HG02623 (cell line): Measurements from ENCODE around the gene ARFGEF3.
"Not testable (repeated sequence)": the region's sequence is repeated elsewhere in the genome, so short reads cannot be mapped to it uniquely, and the experiment has no call there.

Experiments
- ATAC-seq: cut with Tn5 transposase; IDR thresholded peaks from one replicate; pipeline ENCODE4 v1.9.1; 2021; ENCODE audit warnings: moderate library complexity; ENCODE audit not compliant: unreplicated experiment

The ARFGEF3 gene

GRCh38 chr6:138267971-138268895 lies 106.5 kb downstream of the ARFGEF3 start:
- ATAC-seq, result no peak

DNA sequence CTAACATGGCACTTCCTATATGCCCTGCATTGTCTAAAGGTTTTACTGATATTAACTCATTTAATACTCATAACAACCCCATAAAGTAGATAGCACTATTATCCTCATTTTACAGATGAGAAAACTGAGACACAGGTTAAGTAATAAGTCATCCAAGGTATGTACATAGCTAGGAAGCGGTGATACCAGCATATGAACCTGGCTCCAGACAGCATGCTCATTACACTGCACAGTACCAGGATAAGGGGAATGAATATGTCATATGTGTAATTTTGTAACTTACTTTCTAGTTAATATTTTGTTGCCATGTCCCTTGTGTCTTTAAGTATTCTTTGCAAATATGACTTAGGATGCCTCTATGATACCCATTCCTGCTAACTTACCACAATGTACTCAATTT lies 109.7 kb downstream of the ARFGEF3 start:
- no peak for ATAC-seq

GRCh38 chr6:138272533-138273315 lies 111.0 kb downstream of the ARFGEF3 start:
- no peak for ATAC-seq

DNA sequence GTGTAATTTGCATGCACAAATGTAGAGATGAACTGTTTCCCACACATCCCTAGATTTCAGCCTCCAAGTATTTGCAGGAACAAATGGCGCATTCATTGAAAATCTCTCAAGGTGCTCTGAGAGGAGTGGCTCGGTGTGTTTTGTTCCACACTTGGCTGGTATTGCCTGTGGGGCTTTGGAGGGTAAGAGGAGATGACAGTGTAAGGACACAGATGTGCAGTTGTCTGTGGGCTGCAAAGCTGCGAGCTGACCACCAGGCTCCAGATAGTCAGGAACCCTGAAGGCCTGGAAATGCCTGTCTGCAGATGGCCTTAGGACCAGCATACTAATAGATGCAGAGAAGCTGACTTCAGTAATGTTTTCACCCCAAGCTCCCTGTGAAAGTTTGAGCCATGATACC lies 114.2 kb downstream of the ARFGEF3 start:
- no peak for ATAC-seq

DNA sequence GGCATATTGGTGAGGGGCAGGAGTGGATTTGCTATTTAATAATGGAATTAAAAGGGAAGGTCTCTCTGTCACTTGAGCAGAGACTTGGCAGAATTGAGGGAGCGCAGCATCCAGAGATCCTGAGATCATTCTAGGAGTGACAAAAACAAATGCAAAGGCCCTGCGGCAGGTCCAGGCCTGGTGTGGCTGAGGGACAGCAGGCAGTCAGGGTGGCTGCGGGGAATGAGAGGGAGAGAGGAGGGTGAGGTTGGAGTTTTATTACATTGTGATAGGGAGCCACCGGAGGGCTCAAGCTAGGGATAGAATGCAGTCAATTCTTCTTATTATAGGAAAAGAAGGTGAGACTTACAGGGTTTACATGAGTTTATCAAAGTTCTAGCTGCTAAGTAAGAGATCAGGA lies 116.1 kb downstream of the ARFGEF3 start:
- no peak for ATAC-seq

DNA sequence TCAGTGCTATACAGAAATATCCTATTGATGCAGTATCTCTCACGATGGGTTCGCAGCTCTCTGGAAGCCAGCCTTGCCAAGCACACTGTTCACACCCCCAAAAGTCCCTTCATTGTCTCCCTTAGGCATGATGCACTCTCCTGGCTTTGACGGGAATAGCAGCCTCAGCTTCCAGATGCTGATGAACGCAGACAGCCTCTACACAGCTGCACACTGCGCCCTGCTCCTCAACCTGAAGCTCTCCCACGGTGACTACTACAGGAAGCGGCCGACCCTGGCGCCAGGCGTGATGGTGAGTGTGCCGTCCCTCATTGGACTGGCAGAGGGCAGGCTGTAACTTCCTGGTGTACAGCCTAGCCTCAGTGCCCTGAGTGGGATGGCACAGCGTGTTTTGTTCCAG lies 116.6 kb downstream of the ARFGEF3 start:
- ATAC-seq, result no peak

- ATAC-seq, result no peak
Observed at GRCh38 chr6:138285800-138286199, 124.1 kb downstream of the ARFGEF3 start.

- no peak for ATAC-seq
Observed at GRCh38 chr6:138286698-138287097, 125.0 kb downstream of the ARFGEF3 start.

DNA sequence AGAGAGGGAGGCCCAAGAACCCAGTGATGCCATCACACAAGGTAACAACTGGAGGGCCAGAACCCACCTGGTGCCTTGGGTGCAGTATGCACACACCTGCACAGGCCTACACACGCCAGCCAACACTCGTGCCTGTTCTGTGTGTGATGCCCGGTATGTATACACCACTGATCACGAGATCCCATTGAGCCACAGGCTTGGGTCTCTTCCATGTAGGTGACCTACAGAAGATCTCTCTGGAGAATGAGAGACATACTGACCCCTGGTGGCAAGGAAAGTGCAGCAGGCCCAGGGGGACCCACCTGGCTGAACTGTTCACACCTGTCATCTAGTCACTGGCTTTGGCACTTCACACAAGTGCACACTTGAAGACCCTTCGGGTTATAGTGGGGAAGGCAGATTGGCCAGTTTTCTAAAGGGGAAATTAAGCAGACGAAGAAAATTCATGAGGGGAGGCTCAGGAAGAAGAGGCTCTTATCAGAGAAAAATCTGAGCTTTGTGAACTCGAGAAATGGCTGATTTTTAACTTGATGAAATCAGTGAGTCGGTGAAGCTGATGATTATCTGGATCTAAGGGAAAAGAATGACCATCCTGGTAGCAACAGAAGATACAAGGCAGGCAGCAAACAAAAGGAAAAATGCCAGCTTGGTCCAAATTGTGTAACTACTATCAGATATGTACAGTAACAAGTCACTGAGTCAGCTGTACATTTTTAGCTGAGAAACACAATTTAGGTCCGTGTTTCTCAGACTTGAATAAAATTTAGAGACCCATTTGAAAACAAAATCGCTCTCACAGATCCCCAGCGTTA lies 125.6 kb downstream of the ARFGEF3 start:
- peak; percentile 45 for ATAC-seq

- ATAC-seq, result not testable (repeated sequence)
Observed at GRCh38 chr6:138288428-138289085, 126.8 kb downstream of the ARFGEF3 start.

DNA sequence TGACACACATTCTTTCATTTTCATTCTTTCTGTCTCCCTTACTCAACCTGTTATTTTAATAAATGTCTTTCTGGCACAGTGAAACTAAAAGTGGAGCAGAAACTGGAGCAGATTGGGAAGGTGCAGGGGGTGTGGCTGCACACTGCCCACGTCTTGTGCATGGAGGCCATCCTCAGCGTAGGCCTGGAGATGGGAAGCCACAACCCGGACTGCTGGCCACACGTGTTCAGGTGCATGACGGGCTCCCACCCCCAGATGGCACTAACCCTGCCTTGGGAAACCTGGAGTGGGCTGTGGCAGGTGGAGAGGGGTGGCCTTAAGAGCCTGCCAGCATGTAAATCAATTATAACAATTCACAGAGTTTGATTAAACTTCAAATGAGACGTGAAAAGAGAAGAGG lies 128.0 kb downstream of the ARFGEF3 start:
- no peak for ATAC-seq

GRCh38 chr6:138290423-138290962 lies 128.8 kb downstream of the ARFGEF3 start:
- no peak for ATAC-seq

DNA sequence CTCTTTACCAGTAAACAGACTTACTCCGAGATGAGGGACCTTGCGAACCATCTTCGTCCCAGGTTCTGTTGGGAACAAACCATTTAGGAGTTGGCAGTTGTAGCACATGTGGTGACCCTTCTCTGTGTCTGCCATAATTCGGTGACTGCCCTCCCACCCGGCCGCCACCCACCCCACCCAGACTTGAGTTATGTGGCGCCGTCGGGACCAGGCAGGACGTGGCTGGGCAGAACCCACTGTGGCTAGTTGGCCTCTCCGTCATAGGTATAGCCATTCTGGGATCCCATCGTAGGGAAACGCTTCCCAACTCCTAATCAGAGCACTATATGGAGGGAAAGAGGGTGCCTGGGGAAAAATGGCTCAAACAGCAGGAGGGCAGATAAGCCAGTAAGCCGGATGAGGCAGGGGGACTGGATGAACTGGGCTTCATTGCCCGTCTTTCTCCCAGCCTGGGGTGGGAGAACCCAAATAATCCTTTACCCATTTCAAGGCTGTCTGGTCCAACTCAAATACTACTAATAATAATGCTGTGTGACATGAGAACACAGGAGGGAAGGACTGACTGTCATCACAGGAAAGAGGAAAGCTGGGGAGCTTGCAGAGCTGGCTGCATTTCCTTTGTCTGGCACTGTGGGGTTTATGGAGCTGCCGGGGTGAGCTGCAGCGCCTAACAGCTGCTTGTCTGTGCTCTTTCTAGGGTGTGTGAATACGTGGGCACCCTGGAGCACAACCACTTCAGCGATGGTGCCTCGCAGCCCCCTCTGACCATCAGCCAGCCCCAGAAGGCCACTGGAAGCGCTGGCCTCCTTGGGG lies 129.5 kb downstream of the ARFGEF3 start:
- no peak for ATAC-seq

- ATAC-seq, result no peak
Observed at GRCh38 chr6:138291849-138292181, 130.1 kb downstream of the ARFGEF3 start.

DNA sequence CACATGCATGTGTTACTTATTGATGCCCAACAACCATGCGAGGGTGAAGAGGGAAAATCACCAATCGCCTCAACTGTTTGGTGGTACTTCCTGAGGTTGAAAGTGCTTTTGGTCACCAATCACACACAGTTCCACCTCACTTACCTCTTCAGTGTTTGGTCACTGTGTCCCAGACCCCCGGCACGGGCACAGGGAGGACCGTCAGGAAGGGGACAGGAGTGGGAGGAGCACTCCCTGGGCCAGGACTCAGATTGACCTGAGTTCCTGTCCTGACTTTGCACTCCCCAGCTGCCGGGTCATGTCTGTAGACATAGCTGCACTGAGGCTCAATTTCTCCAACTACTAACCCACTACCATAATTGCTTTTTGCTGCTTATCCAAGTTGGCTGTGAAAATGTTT lies 130.7 kb downstream of the ARFGEF3 start:
- ATAC-seq, result no peak

- ATAC-seq, result no peak
Observed at GRCh38 chr6:138293428-138294395, 132.0 kb downstream of the ARFGEF3 start.

- no peak for ATAC-seq
Observed at GRCh38 chr6:138296381-138296780, 134.6 kb downstream of the ARFGEF3 start.

GRCh38 chr6:138296786-138297185 lies 135.0 kb downstream of the ARFGEF3 start:
- ATAC-seq, result no peak
